Vagina (tissue), 2 donors: Measurements from ENCODE around the gene MAP3K9.

Experiments used
- POLR2A ChIP-seq, 2 donors: fragments of 450-650 bp; IDR thresholded peaks; one replicate each; pipeline ENCODE4 v1.6.1; 2017; ENCODE audit warnings: antibody characterized with exemption in 2 of 2, mild to moderate bottlenecking in 2 of 2, moderate library complexity in 2 of 2
- TF ChIP-seq, protein P1 (sequence below), 3 experiments: fragments of 450-650 bp in 2 of 3; fragments of 200-600 bp in 1 of 3; sonication (generic) in 1 of 3; IDR thresholded peaks; one replicate each; pipeline ENCODE4 v1.5.1; 2017 to 2019; ENCODE audit warnings: antibody characterized with exemption in 3 of 3, mild to moderate bottlenecking in 2 of 3, moderate library complexity in 2 of 3

DNA sequence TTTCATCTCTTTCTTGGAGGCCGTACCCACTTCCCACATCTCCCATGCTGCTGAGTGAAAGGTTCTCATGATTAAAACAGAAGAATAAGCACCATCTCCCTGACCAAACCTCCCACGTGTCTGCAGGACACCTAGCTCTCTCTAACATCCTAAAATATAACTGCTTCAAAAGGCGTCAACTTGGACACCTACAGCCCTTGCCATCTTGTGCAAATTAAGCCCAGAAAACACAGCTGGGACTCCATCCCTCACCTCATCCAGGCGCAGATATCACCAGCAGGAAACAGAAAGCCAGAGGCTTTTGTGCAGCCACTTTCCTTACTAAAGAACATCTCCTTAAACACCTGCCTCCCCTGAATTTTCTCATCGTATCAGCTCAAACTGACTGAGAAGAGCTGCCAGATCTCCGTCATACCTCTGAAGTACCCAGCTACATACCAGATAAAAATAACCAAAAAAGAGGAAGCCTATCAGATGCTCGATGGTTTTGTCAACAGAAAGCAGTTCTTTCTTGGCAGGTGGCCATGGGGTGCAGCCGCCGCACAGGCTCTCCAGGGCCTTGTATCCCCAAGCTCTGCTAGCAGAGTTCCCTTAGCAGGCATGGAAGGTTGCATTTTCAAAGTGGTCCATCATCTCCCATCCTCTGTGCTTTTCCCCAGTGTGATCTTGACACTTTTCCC lies 28.8 kb downstream of the MAP3K9 start:
- TF ChIP-seq, protein P1, sequence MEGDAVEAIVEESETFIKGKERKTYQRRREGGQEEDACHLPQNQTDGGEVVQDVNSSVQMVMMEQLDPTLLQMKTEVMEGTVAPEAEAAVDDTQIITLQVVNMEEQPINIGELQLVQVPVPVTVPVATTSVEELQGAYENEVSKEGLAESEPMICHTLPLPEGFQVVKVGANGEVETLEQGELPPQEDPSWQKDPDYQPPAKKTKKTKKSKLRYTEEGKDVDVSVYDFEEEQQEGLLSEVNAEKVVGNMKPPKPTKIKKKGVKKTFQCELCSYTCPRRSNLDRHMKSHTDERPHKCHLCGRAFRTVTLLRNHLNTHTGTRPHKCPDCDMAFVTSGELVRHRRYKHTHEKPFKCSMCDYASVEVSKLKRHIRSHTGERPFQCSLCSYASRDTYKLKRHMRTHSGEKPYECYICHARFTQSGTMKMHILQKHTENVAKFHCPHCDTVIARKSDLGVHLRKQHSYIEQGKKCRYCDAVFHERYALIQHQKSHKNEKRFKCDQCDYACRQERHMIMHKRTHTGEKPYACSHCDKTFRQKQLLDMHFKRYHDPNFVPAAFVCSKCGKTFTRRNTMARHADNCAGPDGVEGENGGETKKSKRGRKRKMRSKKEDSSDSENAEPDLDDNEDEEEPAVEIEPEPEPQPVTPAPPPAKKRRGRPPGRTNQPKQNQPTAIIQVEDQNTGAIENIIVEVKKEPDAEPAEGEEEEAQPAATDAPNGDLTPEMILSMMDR (IDR thresholded peaks at IDR 0.05): no peak
- TF ChIP-seq POLR2A (IDR thresholded peaks at IDR 0.05): no peak
